Measurements from ENCODE around the gene CELF4. TPM values are rescaled to one million over a fixed set of nuclear protein-coding genes. Genes with fewer than 3 reads are reported as not detected.

Gene CELF4
- total RNA-seq, 2 donors from 2014 or later = 1.4 TPM; not detected in 1

DNA sequence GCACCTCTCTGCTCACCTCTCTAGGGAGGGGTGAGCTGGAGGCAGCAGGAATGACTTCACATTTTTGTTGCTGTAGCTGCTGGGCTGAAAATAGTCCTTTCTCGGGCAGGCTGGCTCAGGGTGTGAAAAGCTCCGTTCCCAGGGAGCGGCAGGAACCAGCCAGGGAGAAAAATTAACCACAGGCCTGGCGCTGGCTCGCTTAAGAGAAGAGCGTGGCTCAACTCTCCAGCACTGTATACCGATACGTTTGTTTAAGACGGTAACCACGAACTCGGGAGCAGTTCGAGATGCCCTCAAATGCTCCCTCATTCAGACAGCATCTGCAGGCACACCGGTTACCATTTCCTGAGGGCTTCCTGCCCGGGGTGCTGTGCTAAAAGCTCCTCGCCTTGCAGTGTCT, 129.6 kb downstream of the CELF4 start:
- TF ChIP-seq, protein P1, sequence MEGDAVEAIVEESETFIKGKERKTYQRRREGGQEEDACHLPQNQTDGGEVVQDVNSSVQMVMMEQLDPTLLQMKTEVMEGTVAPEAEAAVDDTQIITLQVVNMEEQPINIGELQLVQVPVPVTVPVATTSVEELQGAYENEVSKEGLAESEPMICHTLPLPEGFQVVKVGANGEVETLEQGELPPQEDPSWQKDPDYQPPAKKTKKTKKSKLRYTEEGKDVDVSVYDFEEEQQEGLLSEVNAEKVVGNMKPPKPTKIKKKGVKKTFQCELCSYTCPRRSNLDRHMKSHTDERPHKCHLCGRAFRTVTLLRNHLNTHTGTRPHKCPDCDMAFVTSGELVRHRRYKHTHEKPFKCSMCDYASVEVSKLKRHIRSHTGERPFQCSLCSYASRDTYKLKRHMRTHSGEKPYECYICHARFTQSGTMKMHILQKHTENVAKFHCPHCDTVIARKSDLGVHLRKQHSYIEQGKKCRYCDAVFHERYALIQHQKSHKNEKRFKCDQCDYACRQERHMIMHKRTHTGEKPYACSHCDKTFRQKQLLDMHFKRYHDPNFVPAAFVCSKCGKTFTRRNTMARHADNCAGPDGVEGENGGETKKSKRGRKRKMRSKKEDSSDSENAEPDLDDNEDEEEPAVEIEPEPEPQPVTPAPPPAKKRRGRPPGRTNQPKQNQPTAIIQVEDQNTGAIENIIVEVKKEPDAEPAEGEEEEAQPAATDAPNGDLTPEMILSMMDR (IDR thresholded peaks at IDR 0.05) = no peak
- intact Hi-C loops (cut with DNase I) = no loop called here
- Histone ChIP-seq H3K4me1 (no peaks in the 10 kb centered on the region), H3K9ac (ENCODE audit: low read depth in 2 of 2, low read length in 2 of 2) (no peak overlapping the region), H3K27ac (no peak overlapping the region), H3K9me3 (no peaks in the 10 kb centered on the region), H3K4me3 (no peak overlapping the region), H3K36me3 (no peaks in the 10 kb centered on the region), H3K27me3 (no peaks in the 10 kb centered on the region)
- DNase-seq = no peak

- intact Hi-C loops (cut with DNase I) = no loop called here
- TF ChIP-seq, protein P1 (IDR thresholded peaks at IDR 0.05) = no peak
Measured at GRCh38 chr18:37435150-37435867, 130.3 kb downstream of the CELF4 start.

GRCh38 chr18:37434161-37434860, 131.3 kb downstream of the CELF4 start:
- Histone ChIP-seq H3K9me3 (no peaks in the 10 kb centered on the region), H3K27ac (no peak overlapping the region), H3K36me3 (no peaks in the 10 kb centered on the region), H3K4me3 (no peak overlapping the region), H3K4me1 (no peaks in the 10 kb centered on the region), H3K27me3 (no peaks in the 10 kb centered on the region), H3K9ac (ENCODE audit: low read depth in 2 of 2, low read length in 2 of 2) (no peak overlapping the region)
- no peak for DNase-seq
- intact Hi-C loops (cut with DNase I) = no loop called here
- TF ChIP-seq, protein P1 (IDR thresholded peaks at IDR 0.05) = no peak

More at GRCh38 chr18:37435150-37435867, 130.3 kb downstream of the CELF4 start:
- no peak overlapping the region for H3K4me3 ChIP-seq
- H3K9ac ChIP-seq (ENCODE audit: low read depth in 2 of 2, low read length in 2 of 2) = no peak overlapping the region
- H3K9me3 ChIP-seq = no peaks in the 10 kb centered on the region
- no peaks in the 10 kb centered on the region for H3K36me3 ChIP-seq
- no peak overlapping the region for H3K27ac ChIP-seq
- DNase-seq = no peak
- H3K4me1 ChIP-seq = no peaks in the 10 kb centered on the region
- H3K27me3 ChIP-seq = no peaks in the 10 kb centered on the region

DNA sequence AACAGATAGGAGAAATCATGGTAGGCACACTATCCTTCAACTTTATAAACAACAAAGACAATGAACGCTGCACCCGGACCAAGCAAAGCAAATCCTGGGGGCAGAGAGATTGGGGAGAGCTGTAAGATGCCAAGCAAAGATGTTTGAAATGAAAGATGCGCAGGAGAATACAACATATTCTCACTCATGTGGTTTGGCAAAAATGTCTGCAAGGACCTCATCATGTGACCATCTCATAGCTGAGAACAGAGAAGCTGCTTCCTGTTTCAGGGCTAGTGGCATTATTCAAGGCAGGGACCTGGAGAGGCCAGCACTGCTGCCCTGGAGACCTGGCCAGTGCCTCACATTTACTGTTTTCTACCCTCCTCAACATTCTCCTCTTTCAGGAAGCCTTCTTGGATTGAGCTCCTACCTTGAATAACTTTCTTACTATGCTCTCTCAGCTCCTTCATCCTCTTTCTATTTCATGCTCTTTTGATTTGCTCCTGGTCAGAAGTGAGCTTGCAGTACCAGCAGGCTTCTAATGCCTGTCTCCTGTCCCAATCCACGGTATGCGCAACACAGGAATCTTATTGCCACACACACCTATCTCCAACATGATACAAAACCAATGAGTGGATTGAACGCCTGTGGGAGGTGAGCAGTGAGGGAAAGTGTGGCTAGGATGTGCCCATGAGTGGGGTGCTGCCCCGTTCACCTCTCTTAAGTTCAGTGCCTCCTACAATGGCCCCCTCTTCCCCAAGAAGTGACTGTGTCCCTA, 133.0 kb downstream of the CELF4 start:
- Histone ChIP-seq H3K36me3 (no peaks in the 10 kb centered on the region), H3K9ac (ENCODE audit: low read depth in 2 of 2, low read length in 2 of 2) (no peak overlapping the region), H3K27me3 (no peaks in the 10 kb centered on the region), H3K9me3 (no peaks in the 10 kb centered on the region), H3K27ac (no peak overlapping the region), H3K4me1 (no peaks in the 10 kb centered on the region), H3K4me3 (no peak overlapping the region)
- DNase-seq = no peak
- intact Hi-C loops (cut with DNase I) = no loop called here
- TF ChIP-seq, protein P1 (IDR thresholded peaks at IDR 0.05) = no peak

DNA sequence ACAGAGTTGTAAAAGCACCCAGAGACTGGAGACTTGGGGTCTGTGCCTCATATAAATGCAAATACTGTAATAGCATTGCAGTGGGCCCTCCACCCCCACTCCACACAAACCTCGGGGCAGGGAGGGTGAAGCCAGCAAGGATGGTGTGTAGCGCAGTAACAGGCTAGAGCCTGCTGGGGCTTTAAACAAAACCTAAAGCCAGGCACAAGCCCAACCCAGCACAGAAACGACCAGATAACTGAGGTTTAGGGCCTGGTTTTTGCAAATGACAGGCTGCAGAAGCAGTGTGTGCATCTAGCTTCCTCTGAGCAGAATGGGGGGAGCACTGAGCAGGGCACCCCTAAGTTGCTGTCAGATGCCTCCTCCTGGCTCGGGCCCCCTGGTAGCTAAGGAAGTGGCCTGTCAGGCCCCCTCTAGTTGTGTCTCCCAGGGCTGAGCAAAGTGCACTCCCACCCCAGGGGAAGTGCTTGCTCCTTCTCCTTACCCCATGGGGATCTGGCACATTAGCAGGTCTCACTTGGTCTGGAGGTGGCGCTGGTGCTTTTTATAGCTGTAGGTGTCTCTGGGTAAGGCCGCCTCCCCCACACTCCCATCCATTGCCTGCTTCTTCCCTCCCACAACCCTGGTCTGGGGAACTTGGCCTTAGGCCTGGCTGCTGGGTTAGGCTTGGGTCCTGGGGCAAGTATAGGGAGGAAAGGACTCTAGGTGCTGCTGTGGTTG, 135.1 kb downstream of the CELF4 start:
- H3K36me3 ChIP-seq = no peaks in the 10 kb centered on the region
- intact Hi-C loops (cut with DNase I) = no loop called here
- DNase-seq = no peak
- TF ChIP-seq, protein P1 (IDR thresholded peaks at IDR 0.05) = no peak
- H3K4me1 ChIP-seq = no peaks in the 10 kb centered on the region
- no peaks in the 10 kb centered on the region for H3K27me3 ChIP-seq
- no peak overlapping the region for H3K4me3 ChIP-seq
- no peaks in the 10 kb centered on the region for H3K9me3 ChIP-seq
- no peak overlapping the region for H3K9ac ChIP-seq (ENCODE audit: low read depth in 2 of 2, low read length in 2 of 2)
- H3K27ac ChIP-seq = no peak overlapping the region

Data from colonic mucosa (tissue), 4 donors.